GM12878 (cell line): Measurements from ENCODE around the gene MEP1B.

Experiments
- CBX5 ChIP-seq: sonication (generic); IDR thresholded peaks from 2 replicates; pipeline ENCODE4 v1.6.1; 2016; ENCODE audit warnings: low read depth, moderate library complexity, mild to moderate bottlenecking, inconsistent platforms
- EED ChIP-seq: sonication (generic); IDR thresholded peaks from 2 replicates; pipeline ENCODE4 v1.6.1; 2016; ENCODE audit warnings: antibody characterized with exemption, low read depth
- EZH2 ChIP-seq: IDR thresholded peaks from 2 replicates; pipeline ENCODE4 v1.6.1; 2012; ENCODE audit warnings: low read depth, mild to moderate bottlenecking, control low read depth, inconsistent platforms, low read length, borderline replicate concordance; ENCODE audit not compliant: control insufficient read depth
- MXI1 ChIP-seq: fragments of 150-350 bp; IDR thresholded peaks from 2 replicates; pipeline ENCODE4 v1.6.1; 2011; ENCODE audit warnings: low read depth, mild to moderate bottlenecking, inconsistent platforms, low read length, improper control_type of control experiment
- SRF ChIP-seq, 2 experiments: IDR thresholded peaks; 2 replicates each; pipeline ENCODE4 v1.6.1; 2011; ENCODE audit warnings: low read depth in 2 of 2, low read length in 2 of 2, mild to moderate bottlenecking in 1 of 2, moderate library complexity in 1 of 2
- TF ChIP-seq, protein P1 (sequence below): IDR thresholded peaks from 2 replicates; pipeline ENCODE4 v1.6.1; 2012; ENCODE audit warnings: improper control_type of control experiment, low read depth, low read length; ENCODE audit not compliant: insufficient replicate concordance
- TF ChIP-seq, protein P2 (sequence below), 3 experiments: IDR thresholded peaks in 2 of 3; conservative IDR thresholded peaks in 1 of 3; 2 replicates each; pipeline ENCODE4 v1.5.1; 2011; ENCODE audit warnings: low read depth in 3 of 3, low read length in 3 of 3, mild to moderate bottlenecking in 3 of 3, control low read depth in 2 of 3, moderate library complexity in 2 of 3, inconsistent platforms in 1 of 3, mixed read lengths in 1 of 3; ENCODE audit not compliant: control insufficient read depth in 2 of 3, insufficient read depth in 1 of 3; ENCODE audit errors: extremely low read depth in 1 of 3
- TF ChIP-seq, protein P3 (sequence below): IDR thresholded peaks from 2 replicates; pipeline ENCODE4 v1.6.1; 2012; ENCODE audit warnings: low read depth, low read length, improper control_type of control experiment

DNA sequence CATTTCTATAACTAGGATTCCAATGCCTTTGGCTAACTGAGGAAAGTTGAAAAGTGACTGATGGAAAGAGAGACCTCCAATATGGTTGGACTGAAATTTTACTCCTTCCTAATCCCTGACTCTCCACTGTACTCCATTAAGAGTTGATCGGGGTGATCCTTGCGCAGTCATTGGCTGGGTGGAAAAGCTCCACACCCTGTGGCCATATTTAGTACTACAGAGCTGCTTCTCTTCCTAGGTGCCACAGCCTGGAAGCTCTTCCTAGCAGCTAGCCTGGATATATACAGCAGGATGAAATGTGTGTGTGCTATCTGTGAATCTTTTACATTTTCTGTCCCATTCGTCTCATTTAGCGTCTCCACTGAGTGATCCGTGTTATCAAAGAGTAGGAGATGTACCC lies 71.2 kb downstream of the MEP1B start:
- TF ChIP-seq SRF (IDR thresholded peaks at IDR 0.05; ENCODE audit: low read depth in 2 of 2, low read length in 2 of 2) (no peak), EZH2 (no peak), CBX5 (no peak), MXI1 (no peak), EED (no peak)
- TF ChIP-seq, protein P1, sequence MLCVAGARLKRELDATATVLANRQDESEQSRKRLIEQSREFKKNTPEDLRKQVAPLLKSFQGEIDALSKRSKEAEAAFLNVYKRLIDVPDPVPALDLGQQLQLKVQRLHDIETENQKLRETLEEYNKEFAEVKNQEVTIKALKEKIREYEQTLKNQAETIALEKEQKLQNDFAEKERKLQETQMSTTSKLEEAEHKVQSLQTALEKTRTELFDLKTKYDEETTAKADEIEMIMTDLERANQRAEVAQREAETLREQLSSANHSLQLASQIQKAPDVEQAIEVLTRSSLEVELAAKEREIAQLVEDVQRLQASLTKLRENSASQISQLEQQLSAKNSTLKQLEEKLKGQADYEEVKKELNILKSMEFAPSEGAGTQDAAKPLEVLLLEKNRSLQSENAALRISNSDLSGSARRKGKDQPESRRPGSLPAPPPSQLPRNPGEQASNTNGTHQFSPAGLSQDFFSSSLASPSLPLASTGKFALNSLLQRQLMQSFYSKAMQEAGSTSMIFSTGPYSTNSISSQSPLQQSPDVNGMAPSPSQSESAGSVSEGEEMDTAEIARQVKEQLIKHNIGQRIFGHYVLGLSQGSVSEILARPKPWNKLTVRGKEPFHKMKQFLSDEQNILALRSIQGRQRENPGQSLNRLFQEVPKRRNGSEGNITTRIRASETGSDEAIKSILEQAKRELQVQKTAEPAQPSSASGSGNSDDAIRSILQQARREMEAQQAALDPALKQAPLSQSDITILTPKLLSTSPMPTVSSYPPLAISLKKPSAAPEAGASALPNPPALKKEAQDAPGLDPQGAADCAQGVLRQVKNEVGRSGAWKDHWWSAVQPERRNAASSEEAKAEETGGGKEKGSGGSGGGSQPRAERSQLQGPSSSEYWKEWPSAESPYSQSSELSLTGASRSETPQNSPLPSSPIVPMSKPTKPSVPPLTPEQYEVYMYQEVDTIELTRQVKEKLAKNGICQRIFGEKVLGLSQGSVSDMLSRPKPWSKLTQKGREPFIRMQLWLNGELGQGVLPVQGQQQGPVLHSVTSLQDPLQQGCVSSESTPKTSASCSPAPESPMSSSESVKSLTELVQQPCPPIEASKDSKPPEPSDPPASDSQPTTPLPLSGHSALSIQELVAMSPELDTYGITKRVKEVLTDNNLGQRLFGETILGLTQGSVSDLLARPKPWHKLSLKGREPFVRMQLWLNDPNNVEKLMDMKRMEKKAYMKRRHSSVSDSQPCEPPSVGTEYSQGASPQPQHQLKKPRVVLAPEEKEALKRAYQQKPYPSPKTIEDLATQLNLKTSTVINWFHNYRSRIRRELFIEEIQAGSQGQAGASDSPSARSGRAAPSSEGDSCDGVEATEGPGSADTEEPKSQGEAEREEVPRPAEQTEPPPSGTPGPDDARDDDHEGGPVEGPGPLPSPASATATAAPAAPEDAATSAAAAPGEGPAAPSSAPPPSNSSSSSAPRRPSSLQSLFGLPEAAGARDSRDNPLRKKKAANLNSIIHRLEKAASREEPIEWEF, result no peak
- TF ChIP-seq, protein P2, sequence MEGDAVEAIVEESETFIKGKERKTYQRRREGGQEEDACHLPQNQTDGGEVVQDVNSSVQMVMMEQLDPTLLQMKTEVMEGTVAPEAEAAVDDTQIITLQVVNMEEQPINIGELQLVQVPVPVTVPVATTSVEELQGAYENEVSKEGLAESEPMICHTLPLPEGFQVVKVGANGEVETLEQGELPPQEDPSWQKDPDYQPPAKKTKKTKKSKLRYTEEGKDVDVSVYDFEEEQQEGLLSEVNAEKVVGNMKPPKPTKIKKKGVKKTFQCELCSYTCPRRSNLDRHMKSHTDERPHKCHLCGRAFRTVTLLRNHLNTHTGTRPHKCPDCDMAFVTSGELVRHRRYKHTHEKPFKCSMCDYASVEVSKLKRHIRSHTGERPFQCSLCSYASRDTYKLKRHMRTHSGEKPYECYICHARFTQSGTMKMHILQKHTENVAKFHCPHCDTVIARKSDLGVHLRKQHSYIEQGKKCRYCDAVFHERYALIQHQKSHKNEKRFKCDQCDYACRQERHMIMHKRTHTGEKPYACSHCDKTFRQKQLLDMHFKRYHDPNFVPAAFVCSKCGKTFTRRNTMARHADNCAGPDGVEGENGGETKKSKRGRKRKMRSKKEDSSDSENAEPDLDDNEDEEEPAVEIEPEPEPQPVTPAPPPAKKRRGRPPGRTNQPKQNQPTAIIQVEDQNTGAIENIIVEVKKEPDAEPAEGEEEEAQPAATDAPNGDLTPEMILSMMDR (IDR thresholded peaks at IDR 0.05 in 2 of 3, conservative IDR thresholded peaks at IDR 0.05 in 1 of 3; ENCODE audit: control insufficient read depth in 2 of 3, extremely low read depth in 1 of 3, insufficient read depth in 1 of 3, low read depth in 3 of 3, low read length in 3 of 3), result peak in 1 of 3 experiments; percentile 23; a peak in 1 of 6 replicates
- TF ChIP-seq, protein P3, sequence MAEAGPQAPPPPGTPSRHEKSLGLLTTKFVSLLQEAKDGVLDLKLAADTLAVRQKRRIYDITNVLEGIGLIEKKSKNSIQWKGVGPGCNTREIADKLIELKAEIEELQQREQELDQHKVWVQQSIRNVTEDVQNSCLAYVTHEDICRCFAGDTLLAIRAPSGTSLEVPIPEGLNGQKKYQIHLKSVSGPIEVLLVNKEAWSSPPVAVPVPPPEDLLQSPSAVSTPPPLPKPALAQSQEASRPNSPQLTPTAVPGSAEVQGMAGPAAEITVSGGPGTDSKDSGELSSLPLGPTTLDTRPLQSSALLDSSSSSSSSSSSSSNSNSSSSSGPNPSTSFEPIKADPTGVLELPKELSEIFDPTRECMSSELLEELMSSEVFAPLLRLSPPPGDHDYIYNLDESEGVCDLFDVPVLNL, result no peak
